HG02884 (cell line): ENCODE measurements around the gene USPL1.
A peak's percentile ranks its signal among the peaks of the same experiment; 100 is the strongest.
"Not testable (repeated sequence)": the region's sequence is repeated elsewhere in the genome, so short reads cannot be mapped to it uniquely, and the experiment has no call there.

Experiments used
- ATAC-seq: cut with Tn5 transposase; IDR thresholded peaks from one replicate; pipeline ENCODE4 v1.9.1; 2021; ENCODE audit warnings: mild to moderate bottlenecking, moderate library complexity; ENCODE audit not compliant: unreplicated experiment

USPL1 gene

GRCh38 chr13:30615866-30616541 is 1.7 kb upstream of the USPL1 start:
- no peak for ATAC-seq

GRCh38 chr13:30616927-30617314 is 799 bp upstream of the USPL1 start:
- peak; percentile 13 for ATAC-seq

- ATAC-seq = no peak
These were observed 638 bp downstream of the USPL1 start for GRCh38 chr13:30618186-30618929.

- ATAC-seq = no peak
These were observed 1.2 kb downstream of the USPL1 start for GRCh38 chr13:30618930-30619279.

- ATAC-seq = no peak
These were observed 2.0 kb downstream of the USPL1 start for GRCh38 chr13:30619731-30620130.

- no peak for ATAC-seq
These were observed 3.2 kb downstream of the USPL1 start for GRCh38 chr13:30620941-30621340.

- no peak for ATAC-seq
These were observed 4.8 kb downstream of the USPL1 start for GRCh38 chr13:30622551-30622950.

GRCh38 chr13:30623392-30623791 is 5.7 kb downstream of the USPL1 start:
- ATAC-seq = no peak

- ATAC-seq = no peak
These were observed 6.9 kb downstream of the USPL1 start for GRCh38 chr13:30624630-30625029.

GRCh38 chr13:30629527-30629926 is 11.8 kb downstream of the USPL1 start:
- no peak for ATAC-seq

GRCh38 chr13:30633861-30634260 is 16.1 kb downstream of the USPL1 start:
- no peak for ATAC-seq

GRCh38 chr13:30634838-30635237 is 17.1 kb downstream of the USPL1 start:
- ATAC-seq = no peak

GRCh38 chr13:30638301-30638700 is 20.6 kb downstream of the USPL1 start:
- no peak for ATAC-seq

- no peak for ATAC-seq
These were observed 22.0 kb downstream of the USPL1 start for GRCh38 chr13:30639671-30640070.

GRCh38 chr13:30641173-30641572 is 23.5 kb downstream of the USPL1 start:
- not testable (repeated sequence) for ATAC-seq

GRCh38 chr13:30645629-30646028 is 27.9 kb downstream of the USPL1 start:
- ATAC-seq = no peak

GRCh38 chr13:30647420-30647819 is 29.7 kb downstream of the USPL1 start:
- no peak for ATAC-seq

- ATAC-seq = no peak
These were observed 30.3 kb downstream of the USPL1 start for GRCh38 chr13:30647824-30648521.

- no peak for ATAC-seq
These were observed 30.8 kb downstream of the USPL1 start for GRCh38 chr13:30648522-30649012.

GRCh38 chr13:30651648-30652047 is 33.9 kb downstream of the USPL1 start:
- not testable (repeated sequence) for ATAC-seq

- ATAC-seq = no peak
These were observed 35.1 kb downstream of the USPL1 start for GRCh38 chr13:30652746-30653386.
